Sigmoid colon (tissue), 4 donors: Measurements from ENCODE around the gene ASPHD2.

Source experiments
- CTCF ChIP-seq, 4 experiments: fragments of 450-650 bp in 3 of 4; fragments of 200-600 bp in 1 of 4; IDR thresholded peaks; one replicate each; pipeline ENCODE4 v1.5.1; 2016 to 2019; ENCODE audit warnings: antibody characterized with exemption in 4 of 4, mild to moderate bottlenecking in 3 of 4, moderate library complexity in 2 of 4
- EP300 ChIP-seq, 4 donors: sonication (generic); formaldehyde crosslinking; IDR thresholded peaks; one replicate each; pipeline ENCODE4 v1.6.1; 2017; ENCODE audit warnings: antibody characterized with exemption in 4 of 4
- POLR2AphosphoS5 ChIP-seq, 4 donors: sonication (generic); formaldehyde crosslinking; IDR thresholded peaks; one replicate each; pipeline ENCODE4 v1.6.1; 2017; ENCODE audit warnings: antibody characterized with exemption in 4 of 4

- TF ChIP-seq CTCF (IDR thresholded peaks at IDR 0.05) (no peak), EP300 (IDR thresholded peaks at IDR 0.05) (no peak), POLR2AphosphoS5 (IDR thresholded peaks at IDR 0.05) (no peak)
These were observed 10.5 kb downstream of the ASPHD2 start for GRCh38 chr22:26439559-26439958.
